Activated T-helper 2 cell treated with anti-CD3 and anti-CD28 coated beads, Interferon-gamma antibody, Interleukin-2, Interleukin-4, amounts not matched to agents 10 μg/mL and 5 μg/mL and 100 μg/mL, durations not matched to agents 14 hours and 24 hours and 36 hours (primary cell): ENCODE results near the gene ZNRD2. TPM values are rescaled to one million over a fixed set of nuclear protein-coding genes. Genes with fewer than 3 reads are reported as not detected.
A peak's percentile ranks its signal among the peaks of the same experiment; 100 is the strongest.

Source experiments
- DNase-seq: peaks from one replicate; pipeline ENCODE4 v3.0.0; 2021; ENCODE audit warnings: low spot score
- H3K27ac Mint-ChIP-seq: one replicate; pipeline ENCODE4 v1.8.0; 2021; ENCODE audit warnings: mixed read lengths
- H3K27me3 Mint-ChIP-seq: one replicate; pipeline ENCODE4 v1.8.0; 2021; ENCODE audit warnings: low read depth, mixed read lengths
- H3K36me3 Mint-ChIP-seq: one replicate; pipeline ENCODE4 v1.8.0; 2021; ENCODE audit warnings: low read depth, mixed read lengths
- H3K4me1 Mint-ChIP-seq: one replicate; pipeline ENCODE4 v1.8.0; 2021; ENCODE audit warnings: low read depth, mixed read lengths
- H3K4me3 Mint-ChIP-seq: one replicate; pipeline ENCODE4 v1.8.0; 2021; ENCODE audit warnings: low read depth, mild to moderate bottlenecking, moderate library complexity, mixed read lengths
- H3K9me3 Mint-ChIP-seq: one replicate; pipeline ENCODE4 v1.8.0; 2021; ENCODE audit warnings: mixed read lengths
- intact Hi-C: fragments of 100-400 bp; cut with micrococcal nuclease; formaldehyde crosslinking; loops from one replicate; pipeline ENCODE4 v1.15.1; 2023
- total RNA-seq: library from RNA; stranded (reverse); gene quantifications from 2 replicates; pipeline ENCODE4 v1.2.3, GENCODE V29; 2022

Gene ZNRD2
- total RNA-seq, 1 donor from 2014 or later = 63.8 TPM

DNA sequence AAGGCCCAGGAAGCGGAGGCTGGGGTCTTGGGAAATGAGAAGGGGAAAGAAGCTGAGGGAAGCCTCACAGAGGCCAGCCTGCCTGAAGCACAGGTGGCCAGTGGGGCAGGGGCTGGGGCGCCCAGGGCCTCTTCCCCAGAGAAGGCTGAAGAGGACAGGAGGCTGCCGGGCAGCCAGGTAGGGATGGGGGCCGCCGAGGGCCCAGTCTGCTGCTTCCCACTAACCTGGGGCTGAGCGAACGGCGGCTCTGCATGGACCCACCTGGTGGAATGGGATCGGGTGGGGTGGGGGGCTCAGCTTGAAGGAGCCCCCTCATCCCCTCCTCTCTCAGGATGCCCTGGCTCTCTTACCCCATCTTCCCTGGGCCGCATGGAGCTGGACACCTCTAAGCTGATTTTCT is 13.3 kb downstream of the ZNRD2 start:
- H3K9me3 Mint-ChIP-seq = no peaks in the 10 kb centered on the region
- no peak overlapping the region for H3K27ac Mint-ChIP-seq
- peaks cover 29% of the 10 kb centered on the region for H3K4me1 Mint-ChIP-seq
- H3K27me3 Mint-ChIP-seq = no peaks in the 10 kb centered on the region
- peaks cover 81% of the 10 kb centered on the region for H3K36me3 Mint-ChIP-seq
- DNase-seq = no peak
- intact Hi-C loops = no loop called here
- no peak overlapping the region for H3K4me3 Mint-ChIP-seq

- H3K4me1 Mint-ChIP-seq = peaks cover 33% of the 10 kb centered on the region
- no peak overlapping the region for H3K4me3 Mint-ChIP-seq
- no peaks in the 10 kb centered on the region for H3K9me3 Mint-ChIP-seq
Measured at GRCh38 chr11:65584106-65584505, 13.8 kb downstream of the ZNRD2 start.

GRCh38 chr11:65584723-65585171 is 14.5 kb downstream of the ZNRD2 start:
- H3K27me3 Mint-ChIP-seq = no peaks in the 10 kb centered on the region
- H3K4me1 Mint-ChIP-seq = peaks cover 35% of the 10 kb centered on the region
- no peak overlapping the region for H3K27ac Mint-ChIP-seq
- H3K36me3 Mint-ChIP-seq = peaks cover 77% of the 10 kb centered on the region
- intact Hi-C loops = no loop called here
- no peaks in the 10 kb centered on the region for H3K9me3 Mint-ChIP-seq
- no peak overlapping the region for H3K4me3 Mint-ChIP-seq
- no peak for DNase-seq

More at GRCh38 chr11:65584106-65584505, 13.8 kb downstream of the ZNRD2 start:
- DNase-seq = no peak
- Mint-ChIP-seq H3K27ac (no peak overlapping the region), H3K27me3 (no peaks in the 10 kb centered on the region), H3K36me3 (peaks cover 81% of the 10 kb centered on the region)
- intact Hi-C loops = no loop called here

DNA sequence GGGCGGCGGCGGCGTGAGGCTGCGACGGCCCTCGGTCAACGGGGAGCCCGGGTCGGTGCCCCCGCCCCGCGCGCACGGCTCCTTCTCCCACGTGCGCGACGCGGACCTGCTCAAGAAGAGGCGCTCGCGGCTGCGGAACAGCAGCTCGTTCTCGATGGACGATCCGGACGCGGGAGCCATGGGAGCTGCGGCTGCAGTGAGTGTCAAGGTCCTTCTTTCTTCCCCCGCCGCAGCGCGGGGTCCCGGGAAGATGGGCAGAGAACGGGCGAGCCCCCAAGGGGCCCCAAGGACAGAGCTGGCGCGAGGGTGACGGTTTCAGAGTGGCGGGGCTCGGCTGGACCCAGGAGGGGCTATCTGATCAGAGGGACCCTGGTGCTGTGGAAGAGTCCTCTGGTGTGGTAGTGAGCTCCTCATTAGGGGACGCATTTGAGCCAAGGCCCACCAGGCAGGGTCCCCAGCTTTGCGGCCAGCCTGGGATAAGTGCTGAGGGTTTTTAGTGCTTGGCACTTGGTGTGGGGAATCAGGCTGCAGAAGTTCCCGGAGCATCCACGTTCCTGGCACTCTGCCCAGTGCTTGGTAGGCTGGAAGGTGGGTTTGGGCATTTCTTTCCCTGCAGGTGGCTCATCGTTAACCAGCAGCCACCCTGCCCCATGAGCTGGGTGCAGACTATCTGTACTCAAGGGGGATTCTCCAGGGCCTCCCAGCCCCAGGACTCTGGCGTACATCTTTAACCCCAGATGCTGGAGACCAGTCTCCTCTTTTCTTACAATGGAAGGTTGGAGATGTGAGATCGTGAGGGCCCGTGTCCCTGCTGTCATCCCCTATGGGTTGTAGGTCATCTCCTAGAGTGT is 15.3 kb downstream of the ZNRD2 start:
- no peak for DNase-seq
- intact Hi-C loops = no loop called here
- Mint-ChIP-seq H3K4me3 (no peak overlapping the region), H3K27ac (peak overlapping the region; percentile 55), H3K9me3 (no peaks in the 10 kb centered on the region), H3K27me3 (no peaks in the 10 kb centered on the region), H3K4me1 (peaks cover 36% of the 10 kb centered on the region), H3K36me3 (peaks cover 76% of the 10 kb centered on the region)

- intact Hi-C loops = no loop called here
- Mint-ChIP-seq H3K27ac (peak overlapping the region; percentile 55), H3K4me1 (peaks cover 37% of the 10 kb centered on the region), H3K27me3 (no peaks in the 10 kb centered on the region), H3K9me3 (no peaks in the 10 kb centered on the region), H3K36me3 (peaks cover 72% of the 10 kb centered on the region), H3K4me3 (peak overlapping the region; percentile 17)
- no peak for DNase-seq
Measured at GRCh38 chr11:65586247-65586630, 16.0 kb downstream of the ZNRD2 start.

GRCh38 chr11:65586676-65587075 is 16.4 kb downstream of the ZNRD2 start:
- Mint-ChIP-seq H3K27me3 (no peaks in the 10 kb centered on the region), H3K36me3 (peaks cover 70% of the 10 kb centered on the region), H3K4me1 (peaks cover 37% of the 10 kb centered on the region), H3K9me3 (no peaks in the 10 kb centered on the region), H3K27ac (peak overlapping the region; percentile 25), H3K4me3 (peak overlapping the region; percentile 17)
- intact Hi-C loops = no loop called here
- no peak for DNase-seq

GRCh38 chr11:65588199-65589054 is 18.1 kb downstream of the ZNRD2 start:
- Mint-ChIP-seq H3K36me3 (peaks cover 56% of the 10 kb centered on the region), H3K4me3 (peak overlapping the region; percentile 69), H3K9me3 (no peaks in the 10 kb centered on the region), H3K27ac (peak overlapping the region; percentile 93), H3K27me3 (no peaks in the 10 kb centered on the region), H3K4me1 (peaks cover 37% of the 10 kb centered on the region)
- intact Hi-C loops = loop anchor here (1.0 to 2.0 kb wide), 3 partner anchors 14 to 48 kb away; partner anchors contain the start of genes MAP3K11 and PCNX3
- DNase-seq = peak; percentile 70

DNA sequence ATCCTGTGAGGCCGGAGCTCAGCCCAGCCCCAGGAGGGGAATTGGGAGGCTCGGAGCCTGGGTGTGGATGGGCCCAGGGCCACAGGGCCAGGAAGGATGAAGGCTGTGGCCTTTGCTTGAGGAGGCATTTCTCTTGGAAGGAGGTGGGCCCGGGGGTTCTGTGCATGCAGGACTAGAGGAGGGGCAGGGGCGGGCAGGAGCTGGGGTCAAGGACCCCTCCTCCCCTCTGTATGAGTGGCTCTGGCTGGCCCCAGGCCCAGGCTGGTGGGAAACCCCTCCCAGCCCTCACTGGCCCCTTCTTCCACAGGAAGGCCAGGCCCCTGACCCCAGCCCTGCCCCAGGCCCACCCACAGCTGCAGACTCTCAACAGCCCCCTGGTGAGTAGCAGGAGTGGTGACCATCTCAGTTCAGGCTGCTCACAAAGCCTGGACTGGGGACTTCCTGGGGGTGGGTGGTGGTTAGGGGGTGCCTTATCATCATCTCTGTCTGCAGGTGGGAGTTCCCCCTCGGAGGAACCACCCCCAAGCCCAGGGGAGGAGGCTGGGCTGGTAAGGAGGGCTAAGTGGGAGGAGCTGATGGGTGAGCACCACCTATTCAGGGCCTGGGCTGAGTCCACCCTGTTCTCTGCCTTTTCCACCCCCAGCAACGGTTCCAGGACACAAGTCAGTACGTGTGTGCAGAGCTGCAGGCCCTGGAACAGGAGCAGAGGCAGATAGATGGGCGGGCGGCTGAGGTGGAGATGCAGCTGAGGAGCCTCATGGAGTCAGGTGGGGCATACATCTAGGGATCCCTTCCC is 19.4 kb downstream of the ZNRD2 start:
- intact Hi-C loops = loop anchor here (2.0 kb wide), 2 partner anchors 25 to 49 kb away; partner anchors contain the start of genes MAP3K11 and PCNX3
- no peak overlapping the region for H3K4me3 Mint-ChIP-seq
- peak overlapping the region; percentile 93 for H3K27ac Mint-ChIP-seq
- H3K27me3 Mint-ChIP-seq = no peaks in the 10 kb centered on the region
- H3K4me1 Mint-ChIP-seq = peaks cover 34% of the 10 kb centered on the region
- no peaks in the 10 kb centered on the region for H3K9me3 Mint-ChIP-seq
- DNase-seq = no peak
- H3K36me3 Mint-ChIP-seq = peaks cover 55% of the 10 kb centered on the region

- intact Hi-C loops = no loop called here
- no peaks in the 10 kb centered on the region for H3K9me3 Mint-ChIP-seq
- peaks cover 54% of the 10 kb centered on the region for H3K36me3 Mint-ChIP-seq
- peak overlapping the region; percentile 35 for H3K27ac Mint-ChIP-seq
- no peak for DNase-seq
- H3K27me3 Mint-ChIP-seq = no peaks in the 10 kb centered on the region
- no peak overlapping the region for H3K4me3 Mint-ChIP-seq
- peaks cover 38% of the 10 kb centered on the region for H3K4me1 Mint-ChIP-seq
Measured at GRCh38 chr11:65590240-65590738, 20.0 kb downstream of the ZNRD2 start.

GRCh38 chr11:65591939-65592857 is 21.9 kb downstream of the ZNRD2 start:
- peaks cover 47% of the 10 kb centered on the region for H3K36me3 Mint-ChIP-seq
- DNase-seq = no peak

GRCh38 chr11:65592858-65593517 is 22.7 kb downstream of the ZNRD2 start:
- intact Hi-C loops = no loop called here
- no peak overlapping the region for H3K4me3 Mint-ChIP-seq
- H3K9me3 Mint-ChIP-seq = no peaks in the 10 kb centered on the region
- peaks cover 46% of the 10 kb centered on the region for H3K36me3 Mint-ChIP-seq
- peaks cover 26% of the 10 kb centered on the region for H3K4me1 Mint-ChIP-seq
- H3K27ac Mint-ChIP-seq = no peak overlapping the region
- H3K27me3 Mint-ChIP-seq = no peaks in the 10 kb centered on the region
- no peak for DNase-seq

More at GRCh38 chr11:65591939-65592857, 21.9 kb downstream of the ZNRD2 start:
- peaks cover 34% of the 10 kb centered on the region for H3K4me1 Mint-ChIP-seq
- H3K27ac Mint-ChIP-seq = no peak overlapping the region
- H3K4me3 Mint-ChIP-seq = no peak overlapping the region
- intact Hi-C loops = no loop called here
- no peaks in the 10 kb centered on the region for H3K9me3 Mint-ChIP-seq
- H3K27me3 Mint-ChIP-seq = no peaks in the 10 kb centered on the region
